ENCODE results near the gene APOL5. TPM values are rescaled to one million over a fixed set of nuclear protein-coding genes. Genes with fewer than 3 reads are reported as not detected.

The APOL5 gene
- total and polyA plus RNA-seq, 7 donors = not detected

GRCh38 chr22:35761037-35761436 is 43.4 kb downstream of the APOL5 start:
- peaks cover 3 to 61% (median 5%) of the 10 kb centered on the region in 4 donors for H3K36me3 ChIP-seq
- 96 to 97% methylated on average over 1 of the region's 1 CpG for WGBS, 2 donors
- peaks cover 0 to 8% (median 2%) of the 10 kb centered on the region in 4 donors for H3K4me1 ChIP-seq
- H3K27ac ChIP-seq = no peak overlapping the region
- DNase-seq = no peak
- no peak overlapping the region for H3K4me3 ChIP-seq
- no peaks in the 10 kb centered on the region for H3K27me3 ChIP-seq
- H3K9me3 ChIP-seq = no peaks in the 10 kb centered on the region
- intact Hi-C loops (cut with DNase I) = loop anchor here (5.0 kb wide), 1 partner anchor 161 kb away; no protein-coding TSS in a partner anchor
- TF ChIP-seq CTCF (IDR thresholded peaks at IDR 0.05) (peak in 1 of 4 experiments; percentile 20), POLR2AphosphoS5 (IDR thresholded peaks at IDR 0.05) (no peak), POLR2A (IDR thresholded peaks at IDR 0.05) (no peak)

GRCh38 chr22:35766654-35767580 is 49.2 kb downstream of the APOL5 start:
- Histone ChIP-seq H3K27me3 (no peaks in the 10 kb centered on the region), H3K4me1 (peaks cover 0 to 14% (median 1%) of the 10 kb centered on the region in 4 donors), H3K9me3 (no peaks in the 10 kb centered on the region), H3K4me3 (no peak overlapping the region), H3K36me3 (peaks cover 0 to 12% (median 0%) of the 10 kb centered on the region in 4 donors), H3K27ac (peak overlapping the region; percentile 35 to 45 (median 38))
- 81 to 86% methylated on average over 10 of the region's 10 CpGs for WGBS, 2 donors
- no peak for DNase-seq
- TF ChIP-seq POLR2A (IDR thresholded peaks at IDR 0.05) (no peak), EP300 (IDR thresholded peaks at IDR 0.05) (no peak), CTCF (IDR thresholded peaks at IDR 0.05) (no peak)
- intact Hi-C loops (cut with DNase I) = no loop called here

- DNase-seq = no peak
These were observed 52.3 kb downstream of the APOL5 start for GRCh38 chr22:35769974-35770373.

GRCh38 chr22:35775339-35775738 is 57.7 kb downstream of the APOL5 start:
- no peaks in the 10 kb centered on the region for H3K9me3 ChIP-seq
- intact Hi-C loops (cut with DNase I) = no loop called here

More at GRCh38 chr22:35769974-35770373, 52.3 kb downstream of the APOL5 start:
- Histone ChIP-seq H3K9me3 (no peaks in the 10 kb centered on the region), H3K4me3 (no peak overlapping the region), H3K27me3 (no peaks in the 10 kb centered on the region), H3K27ac (no peak overlapping the region), H3K36me3 (no peaks in the 10 kb centered on the region), H3K4me1 (peaks cover 0 to 24% (median 4%) of the 10 kb centered on the region in 4 donors)
- intact Hi-C loops (cut with DNase I) = no loop called here
- TF ChIP-seq CTCF (IDR thresholded peaks at IDR 0.05) (no peak), POLR2A (IDR thresholded peaks at IDR 0.05) (no peak), POLR2AphosphoS5 (IDR thresholded peaks at IDR 0.05) (no peak), EP300 (IDR thresholded peaks at IDR 0.05) (no peak)

More at GRCh38 chr22:35775339-35775738, 57.7 kb downstream of the APOL5 start:
- 93 to 97% methylated on average over 2 of the region's 2 CpGs for WGBS, 2 donors
- TF ChIP-seq EP300 (IDR thresholded peaks at IDR 0.05) = no peak
- no peak for TF ChIP-seq CTCF (IDR thresholded peaks at IDR 0.05)
- no peak for TF ChIP-seq POLR2AphosphoS5 (IDR thresholded peaks at IDR 0.05)
- no peak for TF ChIP-seq POLR2A (IDR thresholded peaks at IDR 0.05)
- no peak overlapping the region for H3K4me3 ChIP-seq
- peaks cover 0 to 60% (median 44%) of the 10 kb centered on the region in 4 donors for H3K4me1 ChIP-seq
- no peak for DNase-seq
- no peaks in the 10 kb centered on the region for H3K27me3 ChIP-seq
- H3K27ac ChIP-seq = peak overlapping the region in 1 of 4 donors; percentile 2
- H3K36me3 ChIP-seq = no peaks in the 10 kb centered on the region
